ENCODE data around the gene HACE1.

- no peak for TF ChIP-seq ZC3H10 (CRISPR knock-in tag; IDR thresholded peaks at IDR 0.05)
- TF ChIP-seq BACH2 (CRISPR knock-in tag; IDR thresholded peaks at IDR 0.05; ENCODE audit: borderline replicate concordance), result no peak
- TF ChIP-seq ESRRG (CRISPR knock-in tag; IDR thresholded peaks at IDR 0.05), result no peak
- no peak for TF ChIP-seq TOX (CRISPR knock-in tag; IDR thresholded peaks at IDR 0.05; ENCODE audit: borderline replicate concordance)
- no peak for TF ChIP-seq RARB (CRISPR knock-in tag; IDR thresholded peaks at IDR 0.05)
- TF ChIP-seq PATZ1 (CRISPR knock-in tag; IDR thresholded peaks at IDR 0.05; ENCODE audit: borderline replicate concordance), result no peak
- no peak for TF ChIP-seq ZFP3 (CRISPR knock-in tag; IDR thresholded peaks at IDR 0.05)
- no peak for TF ChIP-seq ZNF565 (CRISPR knock-in tag; conservative IDR thresholded peaks at IDR 0.05; ENCODE audit: low read depth)
- no peak for TF ChIP-seq PPARA (CRISPR knock-in tag; IDR thresholded peaks at IDR 0.05; ENCODE audit: borderline replicate concordance)
- no peak for TF ChIP-seq ARNTL (CRISPR knock-in tag; IDR thresholded peaks at IDR 0.05; ENCODE audit: borderline replicate concordance, low read depth)
- no peak for TF ChIP-seq TCF4 (CRISPR knock-in tag; IDR thresholded peaks at IDR 0.05; ENCODE audit: borderline replicate concordance)
- no peak for TF ChIP-seq CREB5 (CRISPR knock-in tag; IDR thresholded peaks at IDR 0.05; ENCODE audit: low read depth)
- TF ChIP-seq ISL1 (CRISPR knock-in tag; IDR thresholded peaks at IDR 0.05), result no peak
- TF ChIP-seq ZFP30 (CRISPR knock-in tag; IDR thresholded peaks at IDR 0.05), result no peak
Observed at GRCh38 chr6:104828478-104828877, 31.2 kb downstream of the HACE1 start.

Measured in SK-N-SH treated with all-trans-retinoic acid at 6 μM for 48 hours (cell line).